Calu3 (cell line): ENCODE results near the gene CDH22. TPM values are rescaled to one million over a fixed set of nuclear protein-coding genes. Genes with fewer than 3 reads are reported as not detected.

Source experiments
- BruUV-seq: library from RNA; stranded (reverse); fragments of 400-500 nt; replicated peaks from 2 replicates; lab custom pipeline; 2021; lab: Mats Ljungman, UMichigan
- CTCF ChIA-PET: fragments of 300-600 bp; sonication (Branson Sonifier 250); formaldehyde crosslinking; loops from one replicate; lab custom pipeline; 2022; ENCODE audit warnings: antibody characterized with exemption; lab: Charles Lee
- DNase-seq: peaks from one replicate; pipeline ENCODE4 v3.0.0; 2022
- H3K27ac Mint-ChIP-seq: one replicate; pipeline ENCODE4 v1.8.0; 2022; ENCODE audit warnings: mixed read lengths; ENCODE audit not compliant: unreplicated experiment
- H3K27me3 Mint-ChIP-seq: one replicate; pipeline ENCODE4 v1.8.0; 2022; ENCODE audit warnings: mixed read lengths; ENCODE audit not compliant: unreplicated experiment
- H3K36me3 Mint-ChIP-seq: one replicate; pipeline ENCODE4 v1.8.0; 2022; ENCODE audit warnings: mild to moderate bottlenecking, moderate library complexity, mixed read lengths; ENCODE audit not compliant: insufficient read depth, unreplicated experiment
- H3K4me1 Mint-ChIP-seq: one replicate; pipeline ENCODE4 v1.8.0; 2022; ENCODE audit warnings: mild to moderate bottlenecking, low read depth, mixed read lengths; ENCODE audit not compliant: unreplicated experiment
- H3K4me3 Mint-ChIP-seq: one replicate; pipeline ENCODE4 v1.8.0; 2022; ENCODE audit warnings: mild to moderate bottlenecking, low read depth, moderate library complexity, mixed read lengths; ENCODE audit not compliant: unreplicated experiment
- H3K9me3 Mint-ChIP-seq: one replicate; pipeline ENCODE4 v1.8.0; 2022; ENCODE audit warnings: low read depth, mixed read lengths; ENCODE audit not compliant: unreplicated experiment
- CTCF ChIP-seq: fragments of 200-600 bp; IDR thresholded peaks from one replicate; pipeline ENCODE4 v1.8.0; 2022; ENCODE audit warnings: antibody characterized with exemption; ENCODE audit not compliant: unreplicated experiment
- intact Hi-C: fragments of 100-400 bp; cut with micrococcal nuclease; formaldehyde crosslinking; loops from one replicate; pipeline ENCODE4 v1.10.0; 2022; ENCODE audit not compliant: unreplicated experiment
- total RNA-seq: library from RNA; stranded (reverse); gene quantifications from 2 replicates; pipeline ENCODE4 v1.2.3, GENCODE V29; 2022

CDH22 gene
- total RNA-seq, 1 experiment from 2014 or later, result not detected

DNA sequence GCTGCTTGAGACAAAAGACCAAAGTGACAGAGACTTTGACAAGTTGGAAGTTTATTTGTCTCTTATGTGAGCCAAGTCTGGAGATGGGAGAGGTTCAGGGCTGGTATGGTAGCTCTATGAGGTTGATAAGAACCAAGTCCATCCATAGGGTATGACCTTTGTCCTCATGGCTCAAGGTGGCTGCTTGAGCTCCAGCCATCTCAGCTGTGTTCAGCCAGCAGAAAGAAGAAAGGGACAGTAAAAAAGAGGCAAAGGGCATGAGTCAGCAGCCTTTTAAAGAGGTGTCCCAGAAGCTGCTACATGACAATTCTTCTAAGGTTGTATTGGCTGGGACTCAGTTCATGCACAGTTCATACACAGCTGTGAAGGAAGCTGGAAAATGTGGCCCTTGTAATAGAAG, 141.2 kb downstream of the CDH22 start:
- DNase-seq, result no peak
- Mint-ChIP-seq H3K36me3 (no peaks in the 10 kb centered on the region), H3K27me3 (peaks cover 98% of the 10 kb centered on the region), H3K4me3 (no peak overlapping the region), H3K9me3 (no peaks in the 10 kb centered on the region), H3K27ac (no peak overlapping the region), H3K4me1 (no peaks in the 10 kb centered on the region)
- TF ChIP-seq CTCF, result no peak
- no TSS peak for BruUV-seq
- CTCF ChIA-PET, result interaction anchor here (1.4 to 1.5 kb wide), 2 partner anchors 10 to 153 kb away, joined by 3 read pairs; no protein-coding TSS in a partner anchor
- intact Hi-C loops, result no loop called here

DNA sequence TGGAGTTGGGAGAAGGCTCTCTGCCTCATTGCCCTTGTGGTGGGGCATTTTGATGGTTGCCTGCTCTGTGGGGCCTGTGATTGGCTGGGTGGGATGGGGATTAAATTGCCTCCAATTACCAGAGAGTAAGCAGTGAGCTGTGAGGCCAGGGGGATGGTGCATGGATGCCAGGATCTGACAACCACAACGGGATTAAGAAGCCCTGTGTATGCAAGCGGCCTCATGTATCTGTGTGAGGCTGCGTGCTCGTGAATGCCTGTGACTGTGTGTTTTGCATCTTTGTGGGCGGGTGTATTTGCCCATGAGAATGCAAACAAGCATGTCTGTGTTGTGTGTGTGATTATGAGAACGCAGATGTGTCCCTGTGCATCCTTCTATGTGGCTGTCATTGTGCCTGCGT, 144.0 kb downstream of the CDH22 start:
- Mint-ChIP-seq H3K4me3 (no peak overlapping the region), H3K36me3 (no peaks in the 10 kb centered on the region), H3K27ac (no peak overlapping the region), H3K4me1 (no peaks in the 10 kb centered on the region), H3K27me3 (peaks cover 98% of the 10 kb centered on the region), H3K9me3 (no peaks in the 10 kb centered on the region)
- intact Hi-C loops, result no loop called here
- CTCF ChIA-PET, result no interaction called here
- no peak for DNase-seq
- TF ChIP-seq CTCF, result no peak
- BruUV-seq, result no TSS peak

DNA sequence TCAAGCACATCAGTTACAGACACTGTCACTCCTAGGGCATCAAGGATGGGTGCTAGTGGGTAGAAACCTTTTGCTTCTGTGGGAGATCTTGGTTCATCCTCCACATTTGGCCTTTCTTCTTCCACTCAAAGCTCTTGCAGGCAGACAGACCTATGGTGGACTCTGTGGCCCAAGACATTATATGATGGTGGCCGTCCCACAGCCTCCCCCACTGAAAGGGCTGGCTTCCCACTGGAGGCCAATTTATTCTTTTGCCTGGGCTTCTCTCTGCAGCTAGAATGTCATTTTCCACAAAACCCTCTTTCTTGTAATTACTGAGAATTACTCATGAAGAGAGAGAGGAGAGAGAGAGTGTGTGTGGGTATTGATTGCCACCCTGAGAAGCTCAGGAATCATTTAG, 146.4 kb downstream of the CDH22 start:
- TF ChIP-seq CTCF, result no peak
- DNase-seq, result no peak
- Mint-ChIP-seq H3K9me3 (no peaks in the 10 kb centered on the region), H3K27ac (no peak overlapping the region), H3K4me3 (no peak overlapping the region), H3K27me3 (peaks cover 100% of the 10 kb centered on the region), H3K4me1 (no peaks in the 10 kb centered on the region), H3K36me3 (no peaks in the 10 kb centered on the region)
- intact Hi-C loops, result no loop called here
- no TSS peak for BruUV-seq
- CTCF ChIA-PET, result interaction anchor here (0.8 to 1.4 kb wide), 3 partner anchors 11 to 130 kb away, joined by 3 to 4 read pairs (median 4); no protein-coding TSS in a partner anchor

DNA sequence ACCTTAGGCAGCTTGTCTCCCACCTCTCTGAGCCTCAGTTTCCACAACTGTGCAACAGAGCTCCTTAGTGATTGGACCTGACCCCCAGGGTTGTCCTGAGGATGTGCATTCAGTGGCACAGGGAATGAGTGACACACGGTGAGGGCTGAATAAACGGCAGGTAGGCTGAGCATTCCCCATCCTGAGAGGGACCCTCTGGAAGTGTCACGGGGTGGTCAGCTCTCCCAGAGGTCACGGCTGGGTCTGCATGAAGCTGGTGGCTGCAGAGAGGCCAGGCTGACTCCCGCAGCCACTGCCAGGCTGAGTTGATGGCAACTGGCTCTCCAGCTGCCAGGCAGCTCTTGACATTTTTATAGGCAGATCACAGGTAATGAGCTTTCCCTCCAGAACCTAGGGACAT, 147.6 kb downstream of the CDH22 start:
- CTCF ChIA-PET, result no interaction called here
- H3K4me3 Mint-ChIP-seq, result no peak overlapping the region
- TF ChIP-seq CTCF, result no peak
- H3K36me3 Mint-ChIP-seq, result no peaks in the 10 kb centered on the region
- intact Hi-C loops, result no loop called here
- no peaks in the 10 kb centered on the region for H3K4me1 Mint-ChIP-seq
- no peaks in the 10 kb centered on the region for H3K9me3 Mint-ChIP-seq
- no peak for DNase-seq
- H3K27me3 Mint-ChIP-seq, result peaks cover 100% of the 10 kb centered on the region
- BruUV-seq, result no TSS peak
- H3K27ac Mint-ChIP-seq, result no peak overlapping the region
